SW 1271 (cell line): ENCODE data around the gene RBP2.

ENCODE experiments used
- DNase-seq, 2 experiments: peaks; one replicate each; lab custom pipeline; 2025; lab: John Stamatoyannopoulos, UW

The RBP2 gene

DNA sequence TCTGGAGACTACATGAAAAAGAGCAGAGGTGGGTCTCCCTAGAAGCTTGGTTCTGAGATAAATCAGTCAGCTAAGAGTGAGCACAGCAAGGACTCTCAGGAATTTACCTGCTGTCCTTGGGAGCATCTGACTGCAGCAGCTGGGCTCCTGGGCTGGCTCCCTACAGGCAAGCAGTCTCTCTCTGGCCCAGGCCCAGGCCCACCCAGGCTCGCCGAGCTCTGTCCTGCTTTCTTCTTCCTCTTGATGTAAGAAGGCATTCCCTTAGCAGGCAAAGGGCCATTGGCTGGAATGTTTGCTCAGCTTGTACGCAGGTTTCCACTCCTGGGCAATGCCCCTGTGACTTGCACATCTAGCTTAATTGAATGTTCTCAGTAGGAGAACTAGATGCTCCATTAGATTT, 4.3 kb upstream of the RBP2 start:
- DNase-seq: no peak

DNA sequence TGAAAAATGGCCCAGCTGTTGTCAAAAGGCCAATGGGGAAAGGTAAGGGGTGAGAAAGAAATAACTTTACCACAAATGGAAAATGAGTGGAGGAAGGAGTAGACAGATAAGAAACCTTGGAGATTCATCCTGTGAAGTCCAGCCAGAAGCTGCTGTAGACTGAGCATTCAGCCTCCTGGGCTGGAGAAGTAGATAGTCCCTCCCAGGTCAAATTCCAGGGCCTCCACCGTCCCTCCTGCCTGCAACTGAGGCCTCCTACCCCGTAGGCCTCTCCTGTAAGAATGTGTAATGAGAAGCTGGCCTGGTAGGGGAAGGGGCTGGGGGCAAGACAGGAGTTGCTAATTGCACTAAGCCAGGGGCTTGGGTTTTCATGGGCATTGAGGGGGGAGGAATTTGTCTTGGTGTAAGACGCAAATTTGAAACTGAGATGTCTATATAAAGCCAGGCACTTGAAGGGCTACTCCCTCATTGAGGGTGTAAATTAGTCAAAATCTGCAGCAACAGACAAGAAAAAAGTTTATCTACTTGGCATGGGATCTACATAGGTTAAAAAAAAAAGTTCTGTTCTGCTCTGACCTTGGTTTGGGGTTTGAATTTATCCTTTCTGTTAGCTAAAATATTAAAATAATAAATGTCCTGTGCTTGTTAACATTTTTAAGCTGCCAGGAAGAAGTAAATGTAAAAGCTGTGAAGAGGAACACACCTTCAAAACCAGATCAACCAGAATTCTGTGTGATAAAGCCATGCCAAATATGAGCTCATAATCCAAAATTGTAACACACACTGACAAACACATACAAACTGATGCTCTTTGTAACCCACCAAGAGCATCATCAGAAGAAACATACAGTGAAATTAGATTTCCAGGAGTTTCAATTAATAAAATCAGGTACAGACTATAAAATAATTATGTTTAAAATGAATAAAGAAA, 1.7 kb upstream of the RBP2 start:
- no peak for DNase-seq

GRCh38 chr3:139473155-139473771, 3.1 kb downstream of the RBP2 start:
- DNase-seq: no peak

DNA sequence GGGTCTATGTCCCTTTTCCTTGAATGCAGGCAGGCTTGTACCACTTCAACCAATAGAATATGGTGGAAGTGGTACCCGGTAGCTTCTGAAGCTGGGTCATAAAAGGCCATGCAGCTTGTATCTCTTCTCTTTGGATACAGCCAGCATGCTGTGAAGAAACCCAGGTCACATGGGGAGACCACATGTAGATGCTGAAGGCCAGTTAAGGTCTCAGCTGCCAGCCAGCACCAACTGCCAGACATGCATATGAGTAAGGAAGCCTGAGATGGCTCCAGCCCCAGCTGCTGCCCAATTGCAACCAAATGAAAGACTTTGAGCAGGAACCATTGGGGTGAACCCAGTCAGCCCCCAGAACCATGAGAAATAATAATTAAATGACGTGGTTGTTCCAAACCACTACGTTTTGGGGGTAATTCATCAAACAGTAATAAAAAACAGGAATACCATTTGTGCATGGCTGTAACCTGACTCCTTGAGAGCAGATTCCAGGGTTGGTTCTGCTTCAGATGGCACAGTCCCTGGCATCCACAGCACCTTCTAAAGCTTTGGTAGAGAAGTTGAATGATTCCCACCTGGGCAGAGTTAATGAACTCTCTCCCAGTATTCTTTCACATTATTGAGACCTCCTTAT, 3.8 kb downstream of the RBP2 start:
- DNase-seq: no peak

- DNase-seq: no peak
Measured at GRCh38 chr3:139470199-139470598, 6.1 kb downstream of the RBP2 start.

- no peak for DNase-seq
Measured at GRCh38 chr3:139468399-139468798, 7.9 kb downstream of the RBP2 start.

DNA sequence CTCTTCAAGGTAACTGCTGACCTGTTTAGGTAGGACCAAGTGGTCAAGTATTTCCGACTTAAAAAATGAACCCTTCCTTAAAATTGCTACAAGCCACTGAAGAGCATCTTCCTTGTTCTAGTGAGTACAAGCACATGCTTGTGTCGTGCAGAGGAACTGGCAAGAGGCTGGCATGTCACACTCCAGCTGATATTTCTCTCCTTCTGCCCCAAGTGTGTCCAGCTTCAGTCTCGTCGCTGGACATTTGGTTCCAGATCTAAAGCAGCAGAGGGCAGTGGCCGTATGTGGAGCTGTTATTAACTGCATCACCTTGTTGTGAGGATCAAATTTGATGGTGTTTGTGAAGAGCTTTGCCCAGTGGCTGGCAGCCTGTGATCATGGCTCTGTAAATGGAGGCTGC, 10.0 kb downstream of the RBP2 start:
- no peak for DNase-seq

GRCh38 chr3:139465636-139466035, 10.7 kb downstream of the RBP2 start:
- DNase-seq: no peak

DNA sequence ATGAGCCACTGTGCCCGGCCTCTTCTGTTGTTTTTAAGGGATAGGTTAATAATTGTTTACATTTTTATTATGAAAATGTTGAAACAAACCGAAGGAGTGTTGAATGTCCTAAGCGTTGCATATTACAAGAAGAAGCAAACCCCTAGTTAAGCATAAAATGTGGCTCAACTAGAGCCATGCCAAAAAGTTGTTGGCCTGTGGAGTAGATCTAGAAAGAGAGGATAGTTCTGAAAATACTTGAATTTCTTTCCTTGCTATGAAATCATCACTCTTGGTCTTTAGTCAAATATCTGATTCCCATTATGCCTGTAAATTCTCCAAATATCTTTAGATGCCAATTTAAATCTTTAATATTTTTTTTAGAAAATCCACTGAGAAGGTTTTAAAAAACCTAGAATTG, 12.8 kb downstream of the RBP2 start:
- no peak for DNase-seq

DNA sequence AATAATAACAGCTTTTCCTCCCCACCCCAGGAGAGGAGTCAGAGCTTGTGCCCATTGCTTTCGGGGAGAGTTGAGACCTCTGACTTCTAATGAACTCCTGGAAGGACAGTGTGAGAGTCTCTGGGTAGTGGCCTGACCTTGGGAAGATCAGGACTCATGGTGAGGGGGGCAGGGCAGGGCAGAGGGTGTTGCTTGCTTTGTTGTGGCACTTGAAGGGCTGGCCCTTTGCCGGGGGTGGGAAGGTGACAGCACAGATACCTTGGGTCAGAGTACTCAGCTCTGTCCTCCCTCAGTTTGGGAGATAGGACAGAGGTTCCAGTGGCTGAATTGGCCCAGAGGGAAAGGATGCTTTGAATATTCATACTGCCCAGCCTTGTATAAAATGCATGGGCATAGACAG, 15.8 kb downstream of the RBP2 start:
- DNase-seq: no peak

DNA sequence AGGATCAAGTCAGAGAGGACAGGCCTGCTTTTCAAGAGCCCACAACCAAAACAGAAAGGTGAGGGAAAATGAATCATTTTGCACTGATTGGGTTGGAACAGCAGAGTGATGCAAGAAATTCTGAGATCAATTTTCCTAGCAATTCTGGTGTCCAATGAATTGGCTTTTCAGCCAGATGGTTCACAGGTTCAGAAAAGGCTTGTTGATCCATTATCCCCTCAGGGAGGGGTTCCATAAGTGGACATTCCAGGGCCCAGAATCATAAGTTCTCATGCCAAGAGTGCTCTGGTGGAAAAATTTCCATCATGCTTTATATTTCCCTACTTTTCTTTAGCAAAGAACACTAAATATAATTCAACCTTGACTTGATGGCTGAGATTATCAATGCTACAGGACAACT, 16.2 kb downstream of the RBP2 start:
- DNase-seq: no peak

GRCh38 chr3:139458348-139458747, 18.0 kb downstream of the RBP2 start:
- DNase-seq: no peak

DNA sequence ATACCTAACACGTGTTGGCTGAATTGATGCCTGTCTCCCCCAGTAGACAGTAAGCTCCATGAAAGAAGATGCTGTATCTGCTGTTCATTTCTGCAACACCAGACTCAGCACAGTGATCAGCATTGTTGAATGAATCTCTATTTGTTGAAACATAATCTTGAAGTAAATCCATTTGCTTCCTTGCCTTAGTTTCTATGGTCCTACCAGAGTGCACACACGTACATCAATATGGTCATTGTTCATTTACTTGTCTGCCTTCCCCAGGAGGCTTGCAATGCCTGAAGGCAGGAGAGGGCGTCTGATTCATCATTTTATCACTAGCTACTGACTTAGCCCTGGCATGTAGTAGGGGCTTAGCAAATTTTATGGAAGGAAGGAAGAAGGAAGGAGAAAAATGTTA, 19.2 kb downstream of the RBP2 start:
- DNase-seq: no peak

- DNase-seq: no peak
Measured at GRCh38 chr3:139456386-139456785, 19.9 kb downstream of the RBP2 start.

- DNase-seq: peak in 1 of 2 experiments; percentile 8
Measured at GRCh38 chr3:139455855-139456254, 20.5 kb downstream of the RBP2 start.

DNA sequence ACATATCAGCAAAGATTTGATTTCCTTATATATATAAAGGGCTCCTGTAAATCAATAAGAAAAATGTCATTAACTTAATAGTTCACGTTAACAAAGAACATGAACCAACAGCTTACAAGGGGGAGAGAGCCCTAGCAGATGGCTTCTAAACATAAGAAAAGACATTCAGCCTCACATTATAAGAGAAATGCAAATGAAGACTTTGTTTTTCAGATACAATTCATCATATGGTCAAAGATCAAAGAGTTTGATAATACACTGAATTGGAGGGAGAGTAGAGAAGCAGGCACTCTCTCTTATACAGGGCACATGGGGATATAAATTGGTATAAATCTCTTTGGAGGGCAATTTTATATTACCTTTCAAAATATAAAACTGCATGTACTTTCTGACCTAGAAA, 21.1 kb downstream of the RBP2 start:
- DNase-seq: no peak

DNA sequence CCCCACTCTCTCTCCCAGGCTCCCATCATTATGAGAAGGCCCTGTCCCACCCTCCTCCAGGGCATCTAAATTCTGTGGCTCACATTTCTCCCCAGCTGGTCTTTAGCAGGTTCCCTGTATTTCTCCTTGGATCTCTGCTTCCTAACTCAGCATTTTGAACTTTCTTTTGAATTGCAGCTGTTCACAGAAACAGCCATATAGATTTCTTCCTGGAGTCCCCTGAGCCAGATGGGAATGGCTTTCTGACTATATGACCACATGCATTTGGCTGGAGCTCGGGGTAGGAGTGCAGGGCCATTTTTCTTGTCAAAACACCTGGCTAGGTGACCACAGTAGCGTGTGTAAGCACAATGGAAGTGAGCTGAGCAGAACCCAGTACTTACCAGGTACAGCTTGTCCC, 22.0 kb downstream of the RBP2 start:
- no peak for DNase-seq

- no peak for DNase-seq
Measured at GRCh38 chr3:139450159-139450558, 26.2 kb downstream of the RBP2 start.

DNA sequence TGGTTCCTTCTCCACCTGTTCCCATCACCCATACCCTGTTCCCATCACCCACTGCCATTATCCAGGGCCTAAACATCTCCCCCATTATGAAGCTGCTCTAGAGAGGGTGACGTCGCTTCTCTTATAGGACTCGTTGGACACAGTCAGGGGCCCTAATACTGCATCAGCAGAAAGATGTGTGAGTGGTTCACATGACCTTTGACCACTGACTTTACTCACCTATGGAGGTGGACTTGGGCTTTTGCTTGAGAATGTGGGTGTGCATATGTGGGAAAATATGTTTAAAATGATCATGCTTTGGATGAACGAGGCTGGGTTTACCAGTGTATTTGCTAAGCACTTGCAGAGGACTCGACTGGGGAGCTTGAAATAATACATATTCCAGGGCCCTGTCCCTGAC, 26.8 kb downstream of the RBP2 start:
- no peak for DNase-seq

DNA sequence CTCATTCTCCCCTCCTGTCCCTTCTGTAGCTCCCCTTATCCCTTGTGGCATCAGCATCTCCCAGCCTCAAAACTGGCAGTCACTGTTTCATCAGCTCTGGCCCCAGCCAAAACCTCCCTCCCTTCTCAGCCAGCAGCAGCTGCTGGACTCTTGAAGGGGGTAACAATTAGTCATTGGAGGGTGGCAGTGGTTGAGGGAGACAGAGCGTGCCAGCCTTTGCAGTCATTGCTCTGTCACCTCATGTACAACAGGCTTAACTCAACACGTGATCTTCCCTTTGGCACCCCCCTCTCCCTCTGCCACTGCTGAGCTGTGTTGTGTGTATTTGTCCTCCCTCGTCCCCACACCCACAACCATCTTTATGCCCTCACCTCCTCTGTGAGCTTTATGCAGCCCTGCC, 28.2 kb downstream of the RBP2 start:
- no peak for DNase-seq

GRCh38 chr3:139447486-139447885, 28.8 kb downstream of the RBP2 start:
- DNase-seq: no peak

- DNase-seq: no peak
Measured at GRCh38 chr3:139444446-139444845, 31.9 kb downstream of the RBP2 start.

GRCh38 chr3:139443186-139443585, 33.1 kb downstream of the RBP2 start:
- DNase-seq: no peak
